ENCODE results near the gene SPPL2A. TPM values are rescaled to one million over a fixed set of nuclear protein-coding genes. Genes with fewer than 3 reads are reported as not detected.

The SPPL2A gene
- total RNA-seq, 1 experiment from 2014 or later, result 115 TPM

DNA sequence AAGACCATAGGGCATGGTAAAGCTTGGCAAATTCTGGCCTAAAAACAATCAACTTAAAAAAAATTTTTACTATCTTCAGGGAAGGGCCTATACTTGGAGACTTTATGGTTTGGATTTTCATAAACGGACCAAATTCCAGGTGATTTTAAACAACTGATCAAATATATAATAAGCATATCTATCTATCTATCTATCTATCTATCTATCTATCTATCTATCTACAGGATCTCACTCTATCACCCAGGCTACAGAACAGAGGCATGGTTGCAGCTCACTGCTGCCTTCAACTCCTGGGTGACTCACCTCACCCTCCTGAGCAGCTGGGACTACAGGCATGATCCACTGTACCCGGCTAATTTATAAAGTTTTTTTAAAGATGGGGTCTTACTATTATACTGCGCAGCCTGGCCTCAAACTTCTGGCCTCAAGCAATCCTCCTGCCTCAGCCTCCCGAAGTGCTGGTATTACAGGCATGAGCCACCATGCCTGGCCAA lies 6.7 kb downstream of the SPPL2A start:
- CTCF ChIA-PET, result interaction anchor here (0.7 kb wide), 1 partner anchor 73 kb away, joined by 3 read pairs; no protein-coding TSS in a partner anchor
- Mint-ChIP-seq H3K4me3 (ENCODE audit: low read depth, unreplicated experiment) (no peak overlapping the region), H3K36me3 (ENCODE audit: insufficient read depth, unreplicated experiment) (no peaks in the 10 kb centered on the region), H3K9me3 (ENCODE audit: low read depth, unreplicated experiment) (no peaks in the 10 kb centered on the region), H3K27me3 (ENCODE audit: unreplicated experiment) (no peaks in the 10 kb centered on the region), H3K27ac (ENCODE audit: unreplicated experiment) (no peak overlapping the region), H3K4me1 (ENCODE audit: low read depth, unreplicated experiment) (peaks cover 10% of the 10 kb centered on the region)
- TF ChIP-seq, protein P1, sequence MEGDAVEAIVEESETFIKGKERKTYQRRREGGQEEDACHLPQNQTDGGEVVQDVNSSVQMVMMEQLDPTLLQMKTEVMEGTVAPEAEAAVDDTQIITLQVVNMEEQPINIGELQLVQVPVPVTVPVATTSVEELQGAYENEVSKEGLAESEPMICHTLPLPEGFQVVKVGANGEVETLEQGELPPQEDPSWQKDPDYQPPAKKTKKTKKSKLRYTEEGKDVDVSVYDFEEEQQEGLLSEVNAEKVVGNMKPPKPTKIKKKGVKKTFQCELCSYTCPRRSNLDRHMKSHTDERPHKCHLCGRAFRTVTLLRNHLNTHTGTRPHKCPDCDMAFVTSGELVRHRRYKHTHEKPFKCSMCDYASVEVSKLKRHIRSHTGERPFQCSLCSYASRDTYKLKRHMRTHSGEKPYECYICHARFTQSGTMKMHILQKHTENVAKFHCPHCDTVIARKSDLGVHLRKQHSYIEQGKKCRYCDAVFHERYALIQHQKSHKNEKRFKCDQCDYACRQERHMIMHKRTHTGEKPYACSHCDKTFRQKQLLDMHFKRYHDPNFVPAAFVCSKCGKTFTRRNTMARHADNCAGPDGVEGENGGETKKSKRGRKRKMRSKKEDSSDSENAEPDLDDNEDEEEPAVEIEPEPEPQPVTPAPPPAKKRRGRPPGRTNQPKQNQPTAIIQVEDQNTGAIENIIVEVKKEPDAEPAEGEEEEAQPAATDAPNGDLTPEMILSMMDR (IDR thresholded peaks at IDR 0.05; ENCODE audit: unreplicated experiment), result no peak
- BruUV-seq (replicated peaks), result no TSS peak
- DNase-seq, result no peak
- intact Hi-C loops (cut with micrococcal nuclease; ENCODE audit: unreplicated experiment), result no loop called here

DNA sequence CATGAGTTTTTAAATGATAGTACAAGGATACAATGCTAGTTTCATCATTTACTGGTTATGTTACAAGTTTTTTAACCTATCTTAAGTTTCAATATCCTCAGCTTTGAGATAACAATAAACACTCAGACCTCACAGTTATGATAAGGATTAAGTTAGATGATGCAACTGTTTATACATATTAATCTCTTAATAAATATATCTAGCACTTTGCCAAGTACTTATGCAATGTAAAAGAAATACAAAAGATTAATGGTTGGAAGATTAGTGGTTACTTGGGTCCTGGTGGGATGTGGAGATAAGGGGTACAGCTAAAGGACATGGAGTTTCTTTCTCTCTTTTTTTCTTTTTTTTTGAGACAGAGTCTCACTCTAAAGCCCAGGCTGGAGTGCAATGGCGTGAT lies 12.0 kb downstream of the SPPL2A start:
- BruUV-seq (replicated peaks), result no TSS peak
- intact Hi-C loops (cut with micrococcal nuclease; ENCODE audit: unreplicated experiment), result no loop called here
- H3K27ac Mint-ChIP-seq (ENCODE audit: unreplicated experiment), result no peak overlapping the region

GRCh38 chr15:50751394-50751793 lies 14.1 kb downstream of the SPPL2A start:
- BruUV-seq (replicated peaks), result no TSS peak
- no peak overlapping the region for H3K27ac Mint-ChIP-seq (ENCODE audit: unreplicated experiment)
- H3K9me3 Mint-ChIP-seq (ENCODE audit: low read depth, unreplicated experiment), result no peaks in the 10 kb centered on the region
- no peak overlapping the region for H3K4me3 Mint-ChIP-seq (ENCODE audit: low read depth, unreplicated experiment)
- H3K36me3 Mint-ChIP-seq (ENCODE audit: insufficient read depth, unreplicated experiment), result no peaks in the 10 kb centered on the region
- intact Hi-C loops (cut with micrococcal nuclease; ENCODE audit: unreplicated experiment), result no loop called here
- no peaks in the 10 kb centered on the region for H3K27me3 Mint-ChIP-seq (ENCODE audit: unreplicated experiment)
- DNase-seq, result no peak
- CTCF ChIA-PET, result interaction anchor here (0.6 kb wide), 1 partner anchor 122 kb away, joined by 6 read pairs; no protein-coding TSS in a partner anchor
- TF ChIP-seq, protein P1 (IDR thresholded peaks at IDR 0.05; ENCODE audit: unreplicated experiment), result no peak
- no peaks in the 10 kb centered on the region for H3K4me1 Mint-ChIP-seq (ENCODE audit: low read depth, unreplicated experiment)

More for the DNA sequence above, 12.0 kb downstream of the SPPL2A start:
- Mint-ChIP-seq H3K4me3 (ENCODE audit: low read depth, unreplicated experiment) (no peak overlapping the region), H3K27me3 (ENCODE audit: unreplicated experiment) (no peaks in the 10 kb centered on the region), H3K36me3 (ENCODE audit: insufficient read depth, unreplicated experiment) (no peaks in the 10 kb centered on the region), H3K9me3 (ENCODE audit: low read depth, unreplicated experiment) (no peaks in the 10 kb centered on the region), H3K4me1 (ENCODE audit: low read depth, unreplicated experiment) (no peaks in the 10 kb centered on the region)
- CTCF ChIA-PET, result no interaction called here
- DNase-seq, result no peak
- TF ChIP-seq, protein P1 (IDR thresholded peaks at IDR 0.05; ENCODE audit: unreplicated experiment), result no peak

DNA sequence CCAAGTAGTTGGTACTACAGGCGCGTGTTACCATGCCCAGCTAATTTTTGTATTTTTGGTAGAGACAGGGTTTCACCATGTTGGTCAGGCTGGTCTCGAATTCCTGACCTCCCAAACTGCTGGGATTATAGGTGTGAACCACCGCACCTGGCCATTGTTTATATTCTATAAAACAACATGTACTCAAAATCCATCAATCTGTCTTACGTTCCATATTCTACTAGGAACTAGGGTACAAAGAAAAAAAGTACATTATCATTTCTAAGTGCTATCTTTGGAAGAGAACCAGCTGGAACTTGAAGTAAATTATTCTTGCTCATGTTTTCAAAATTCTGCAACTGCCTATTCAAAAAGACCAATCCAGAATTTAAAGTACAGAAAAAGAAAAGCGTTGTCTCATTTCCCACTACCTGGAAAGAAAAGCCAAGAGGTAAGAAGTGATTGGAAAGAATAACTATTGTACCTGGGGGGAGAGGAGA lies 15.2 kb downstream of the SPPL2A start:
- intact Hi-C loops (cut with micrococcal nuclease; ENCODE audit: unreplicated experiment), result no loop called here
- TF ChIP-seq, protein P1 (IDR thresholded peaks at IDR 0.05; ENCODE audit: unreplicated experiment), result no peak
- CTCF ChIA-PET, result no interaction called here
- no peaks in the 10 kb centered on the region for H3K27me3 Mint-ChIP-seq (ENCODE audit: unreplicated experiment)
- no peaks in the 10 kb centered on the region for H3K9me3 Mint-ChIP-seq (ENCODE audit: low read depth, unreplicated experiment)
- no peak for DNase-seq
- no peaks in the 10 kb centered on the region for H3K36me3 Mint-ChIP-seq (ENCODE audit: insufficient read depth, unreplicated experiment)
- H3K27ac Mint-ChIP-seq (ENCODE audit: unreplicated experiment), result no peak overlapping the region
- H3K4me1 Mint-ChIP-seq (ENCODE audit: low read depth, unreplicated experiment), result no peaks in the 10 kb centered on the region
- no TSS peak for BruUV-seq (replicated peaks)
- H3K4me3 Mint-ChIP-seq (ENCODE audit: low read depth, unreplicated experiment), result no peak overlapping the region
